RPMI7951 (cell line): ENCODE measurements around the gene UPK3BL2. TPM values are rescaled to one million over a fixed set of nuclear protein-coding genes. Genes with fewer than 3 reads are reported as not detected.
A peak's percentile ranks its signal among the peaks of the same experiment; 100 is the strongest.
"Not testable (repeated sequence)": the region's sequence is repeated elsewhere in the genome, so short reads cannot be mapped to it uniquely, and the experiment has no call there.

ENCODE experiments used
- DNase-seq: peaks from one replicate; pipeline ENCODE4 v3.0.0-alpha.2; 2012; ENCODE audit warnings: low read depth
- total RNA-seq: library from RNA; depleted of rRNA; stranded (reverse); fragments of >200 nt; shearing (Covaris generic); gene quantifications from 2 replicates; pipeline ENCODE4 v1.2.3, GENCODE V29; 2014; rRNA removed

Gene UPK3BL2, protein sequence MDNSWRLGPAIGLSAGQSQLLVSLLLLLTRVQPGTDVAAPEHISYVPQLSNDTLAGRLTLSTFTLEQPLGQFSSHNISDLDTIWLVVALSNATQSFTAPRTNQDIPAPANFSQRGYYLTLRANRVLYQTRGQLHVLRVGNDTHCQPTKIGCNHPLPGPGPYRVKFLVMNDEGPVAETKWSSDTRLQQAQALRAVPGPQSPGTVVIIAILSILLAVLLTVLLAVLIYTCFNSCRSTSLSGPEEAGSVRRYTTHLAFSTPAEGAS
- total RNA-seq = not detected in 2 replicates

DNA sequence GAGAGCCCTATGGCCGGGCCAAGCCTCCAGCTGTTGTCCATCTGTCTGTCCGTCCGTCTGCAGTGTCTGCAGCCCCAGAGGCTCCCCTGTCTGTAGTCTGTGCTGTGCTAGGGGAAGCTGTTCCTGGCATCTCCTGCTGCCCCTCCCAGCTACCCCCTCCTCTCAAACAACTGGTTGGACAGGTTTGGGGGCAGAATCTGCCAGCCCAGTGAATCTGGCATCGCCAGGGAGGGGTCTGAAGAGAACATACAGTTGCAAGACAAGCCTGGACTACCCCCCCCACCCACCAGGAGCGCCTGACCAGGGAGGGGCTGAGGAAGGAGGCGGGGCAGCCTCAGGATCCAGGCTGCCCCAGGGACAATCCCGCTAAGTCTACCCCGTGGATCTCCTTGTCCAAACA, at the start of gene UPK3BL2:
Gene UPK3BL2, minus strand, starts transcription at position 101 of the 400 bp plus-strand sequence. Its CDS starts 60 bp downstream, at position 41.
- DNase-seq = not testable (repeated sequence)

DNA sequence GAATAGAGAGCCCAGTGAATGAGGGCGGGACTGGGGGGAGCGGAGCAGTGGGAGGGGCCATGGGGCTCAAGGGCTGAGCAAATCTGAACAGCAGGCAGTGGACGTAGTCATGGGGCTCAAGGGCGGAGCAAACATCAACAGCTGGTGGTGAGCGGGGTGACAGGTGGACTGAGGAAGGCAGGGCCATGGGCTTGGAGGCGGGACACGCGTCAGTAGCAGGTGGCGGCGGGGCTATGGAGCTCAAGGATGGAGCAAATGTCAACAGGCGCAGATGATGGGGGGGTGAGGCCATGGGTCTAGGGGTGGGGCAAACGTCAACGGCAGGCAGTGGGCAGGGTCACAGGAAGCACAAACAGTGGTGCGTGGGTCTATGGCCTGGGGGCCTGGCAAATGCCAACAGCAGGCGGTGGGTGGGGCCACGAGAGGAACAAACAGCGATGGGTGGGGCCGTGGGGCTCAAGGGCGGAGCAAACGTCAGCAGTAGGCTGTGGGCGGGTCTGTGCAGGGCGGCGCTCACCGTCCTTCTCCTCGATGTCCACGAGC, 49.1 kb upstream of the UPK3BL2 start:
- not testable (repeated sequence) for DNase-seq

DNA sequence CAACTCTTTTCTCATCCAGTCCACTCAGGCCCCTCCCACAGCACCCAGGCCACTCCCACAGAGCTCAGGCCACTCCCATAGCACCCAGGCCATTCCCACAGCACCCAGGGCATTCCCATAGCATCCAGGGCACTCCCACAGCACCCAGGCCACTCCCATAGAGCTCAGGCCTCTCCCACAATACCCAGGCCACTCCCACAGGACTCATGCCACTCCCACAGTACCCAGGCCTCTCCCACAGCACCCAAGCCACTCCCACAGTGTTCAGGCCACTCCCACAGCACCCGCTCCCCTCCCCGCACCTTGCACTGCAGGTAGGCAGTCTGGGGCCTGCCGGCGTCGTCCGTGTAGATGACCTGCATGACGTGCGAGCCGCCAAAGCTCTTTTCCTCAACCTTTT, 46.4 kb upstream of the UPK3BL2 start:
- DNase-seq = not testable (repeated sequence)

DNA sequence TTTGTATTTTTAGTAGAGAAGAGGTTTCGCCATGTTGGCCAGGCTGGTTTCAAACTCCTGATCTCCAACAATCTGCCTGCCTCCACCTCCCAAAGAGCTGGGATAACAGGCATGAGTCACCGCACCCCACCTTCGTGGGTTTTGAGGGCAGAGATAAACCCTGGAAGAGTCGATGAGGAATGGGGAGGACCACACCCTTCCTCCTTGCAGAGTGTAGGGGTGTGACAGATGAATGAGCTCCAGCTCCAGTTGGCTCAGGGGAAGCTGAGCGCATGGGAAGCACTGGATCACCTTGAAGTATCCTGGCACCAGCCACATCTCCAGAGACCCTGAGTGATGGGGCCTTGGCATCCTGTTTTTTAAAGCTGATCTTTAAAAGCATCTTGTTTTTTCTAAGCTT, 40.0 kb upstream of the UPK3BL2 start:
- not testable (repeated sequence) for DNase-seq

DNA sequence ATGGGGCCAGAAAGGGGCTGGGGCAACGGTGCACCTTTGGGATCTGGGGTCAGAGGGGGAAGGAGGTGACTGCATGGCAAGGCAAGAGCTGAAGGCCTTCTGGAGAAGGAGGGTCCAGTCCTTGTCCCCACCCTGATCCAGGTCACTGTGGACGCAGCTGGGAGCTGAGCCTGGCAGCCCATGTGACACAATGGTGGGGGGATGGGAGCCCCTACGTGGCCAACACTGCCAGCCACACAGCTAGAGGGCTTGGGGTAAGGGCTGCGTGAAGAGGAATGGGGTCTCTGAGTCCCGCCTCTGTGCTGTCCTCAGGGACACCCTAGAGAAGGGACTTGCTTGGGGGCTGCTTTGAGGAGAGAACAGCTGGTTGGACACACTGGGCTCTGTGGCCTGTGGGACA, 38.2 kb upstream of the UPK3BL2 start:
- DNase-seq = not testable (repeated sequence)

DNA sequence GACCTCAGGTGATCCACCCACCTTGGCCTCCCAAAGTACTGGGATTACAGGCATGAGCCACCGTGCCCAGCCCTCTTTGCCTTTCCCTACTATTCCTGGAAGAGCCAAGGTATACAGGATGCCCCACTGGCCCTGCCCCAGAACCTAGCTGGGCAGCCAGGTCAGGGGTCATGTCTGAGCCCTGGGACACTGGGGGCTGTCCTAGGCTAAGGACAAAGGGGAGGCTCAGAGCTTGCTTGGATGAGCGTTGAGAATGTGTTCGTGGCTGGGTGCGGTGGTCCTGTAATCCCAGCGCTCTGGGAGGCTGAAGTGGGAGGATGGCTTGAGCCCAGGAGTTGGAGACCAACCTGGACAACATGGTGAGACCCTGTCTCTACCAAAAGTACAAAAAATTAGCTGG, 35.0 kb upstream of the UPK3BL2 start:
- not testable (repeated sequence) for DNase-seq

DNA sequence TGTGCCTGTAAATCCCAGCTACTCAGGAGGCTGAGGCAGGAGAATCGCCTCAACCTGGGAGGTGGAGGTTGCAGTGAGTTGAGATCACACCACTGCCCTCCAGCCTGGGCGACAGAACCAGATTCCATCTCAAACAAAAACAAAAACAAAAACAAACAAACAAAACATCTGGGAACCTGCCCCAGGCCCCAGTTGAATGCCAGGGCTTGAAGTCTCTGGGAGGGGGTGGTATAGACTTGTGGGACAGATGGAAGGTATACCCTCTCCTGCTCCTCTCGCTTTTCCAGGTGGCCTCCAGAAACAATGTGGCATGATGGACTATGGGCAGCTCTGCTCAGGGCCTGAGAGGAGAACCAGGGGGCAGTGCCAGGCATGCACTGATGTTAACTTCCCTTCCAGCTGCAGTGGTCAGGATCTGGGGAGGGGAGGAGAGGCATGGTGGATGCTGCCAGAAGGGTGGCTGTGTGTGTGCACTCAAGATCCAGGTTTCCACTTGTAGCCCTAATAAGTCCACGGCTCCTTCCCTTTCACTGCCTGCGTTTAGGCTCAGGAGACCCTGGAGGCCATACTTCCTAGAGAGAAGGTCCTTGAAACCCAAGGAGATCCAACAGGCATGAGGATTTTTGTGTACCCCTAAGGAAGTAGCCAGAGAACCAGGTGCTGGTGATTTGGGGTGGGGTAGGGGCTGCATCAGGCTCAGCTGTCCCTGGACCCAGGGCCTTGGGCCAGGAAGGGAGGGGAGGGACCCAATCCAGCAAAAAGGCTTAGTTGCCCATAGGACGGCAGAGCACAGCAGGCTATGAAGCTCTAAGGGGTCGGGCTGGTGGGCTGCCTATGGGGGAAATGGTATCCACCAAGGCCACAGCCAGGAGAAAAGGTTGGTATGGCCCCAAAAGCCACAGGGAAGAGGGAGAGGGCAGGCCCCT, 34.1 kb upstream of the UPK3BL2 start:
- DNase-seq = not testable (repeated sequence)

DNA sequence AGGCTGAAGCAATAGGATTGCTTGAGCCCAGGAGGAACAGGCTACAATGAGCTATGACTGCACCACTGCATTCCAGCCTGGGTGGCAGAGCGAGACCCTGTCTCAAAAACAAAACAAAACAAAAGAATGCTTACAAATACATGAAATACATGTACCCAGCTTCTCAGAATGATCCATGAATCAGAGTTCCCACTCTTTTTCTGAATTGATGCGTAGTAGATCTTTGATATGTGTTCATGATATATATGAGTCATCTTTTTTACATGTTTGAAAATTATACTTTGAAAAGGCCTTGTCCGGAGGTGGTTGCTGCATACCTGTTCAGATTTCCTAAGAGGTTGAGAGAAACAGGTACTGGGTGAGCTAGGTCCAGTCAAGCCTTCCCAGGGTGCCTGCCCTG, 32.9 kb upstream of the UPK3BL2 start:
- not testable (repeated sequence) for DNase-seq

DNA sequence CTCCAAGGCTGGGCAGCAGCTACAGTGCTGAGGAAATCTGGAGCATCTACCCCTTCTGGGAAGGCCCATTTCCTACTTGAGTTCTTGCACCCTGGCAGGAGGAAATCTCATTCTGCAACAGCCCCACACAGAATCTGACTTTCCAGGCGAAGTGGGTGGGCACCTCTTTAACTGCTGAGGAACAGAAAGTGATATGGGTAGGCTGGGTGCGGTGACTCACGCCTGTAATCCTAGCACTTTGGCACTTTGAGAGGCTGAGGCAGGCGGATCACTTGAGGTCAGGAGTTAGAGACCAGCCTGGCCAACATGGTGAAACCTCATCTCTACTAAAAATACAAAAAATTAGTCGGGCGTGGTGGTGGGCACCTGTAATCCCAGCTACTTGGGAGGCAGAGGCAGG, 31.1 kb upstream of the UPK3BL2 start:
- not testable (repeated sequence) for DNase-seq

DNA sequence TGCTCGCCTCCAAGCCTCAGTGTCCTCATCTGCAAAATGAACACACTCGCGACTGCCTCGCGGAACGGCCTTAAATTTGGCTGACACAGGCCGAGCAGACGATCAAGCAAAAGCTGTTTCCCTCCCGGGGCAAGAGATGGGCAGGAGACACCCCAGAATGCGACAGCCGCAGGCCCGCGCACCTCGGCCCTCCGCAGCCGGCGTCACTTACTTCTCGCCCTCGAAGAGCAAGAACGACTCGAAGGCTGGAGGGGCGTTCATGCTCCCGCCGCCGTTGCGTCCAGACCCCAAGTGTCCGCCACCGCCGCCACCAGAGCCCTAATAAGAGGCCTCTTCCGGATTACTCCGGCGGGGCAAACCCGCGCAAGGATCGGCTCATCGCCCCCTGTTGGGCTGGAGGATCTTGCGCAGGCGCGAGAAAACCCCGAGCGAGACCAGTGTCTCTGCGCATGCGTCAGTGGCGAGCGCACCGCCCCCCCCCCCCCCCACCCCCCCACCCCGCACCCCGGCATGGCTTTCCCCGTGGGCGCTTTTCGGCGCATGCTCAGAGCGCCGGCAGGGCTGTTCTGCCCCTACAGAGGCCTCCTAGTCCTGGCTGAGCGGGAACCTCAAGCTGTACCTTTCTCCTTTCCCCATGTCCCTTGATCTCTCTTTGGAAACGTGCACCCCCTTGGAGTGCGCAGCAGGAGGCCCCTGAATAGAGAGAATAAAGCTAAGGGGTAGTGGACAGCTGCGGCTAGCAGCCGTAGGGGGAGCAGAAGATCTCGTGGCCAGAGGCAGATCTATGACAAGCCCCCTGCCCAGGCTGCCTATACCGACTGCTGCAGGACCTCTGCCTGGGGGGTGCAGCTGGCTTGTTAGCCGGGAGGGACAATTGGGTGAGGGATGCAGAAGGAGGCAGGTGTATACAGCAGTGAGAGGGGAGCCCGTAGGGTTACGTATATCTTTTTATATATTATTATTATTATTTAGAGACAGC, 29.1 kb upstream of the UPK3BL2 start, which contains the start of gene POLR2J3:
Gene POLR2J3, minus strand, starts transcription at position 323 of the 979 bp plus-strand sequence. Its CDS starts 62 bp downstream, at position 261.
- DNase-seq = peak; percentile 80

DNA sequence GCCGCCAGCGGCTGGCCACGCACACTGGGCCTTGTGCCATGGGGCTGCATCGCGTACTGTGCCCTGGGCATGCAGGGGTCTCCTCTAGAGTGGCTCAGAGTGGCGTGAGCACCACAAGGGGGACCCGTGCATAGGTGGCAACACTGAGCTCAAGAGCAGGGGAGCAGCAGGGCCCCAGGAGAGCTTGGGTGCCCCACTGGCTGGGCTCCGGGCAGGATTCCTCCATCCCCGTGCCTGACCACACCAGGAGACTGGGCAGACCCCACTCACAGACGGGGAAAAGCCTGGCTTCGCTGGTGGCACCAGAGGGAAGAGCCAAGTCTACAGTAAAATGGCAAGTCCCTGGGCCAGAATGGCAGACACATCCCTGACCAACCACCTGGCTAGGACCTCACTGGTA, 25.1 kb upstream of the UPK3BL2 start:
- DNase-seq = not testable (repeated sequence)

DNA sequence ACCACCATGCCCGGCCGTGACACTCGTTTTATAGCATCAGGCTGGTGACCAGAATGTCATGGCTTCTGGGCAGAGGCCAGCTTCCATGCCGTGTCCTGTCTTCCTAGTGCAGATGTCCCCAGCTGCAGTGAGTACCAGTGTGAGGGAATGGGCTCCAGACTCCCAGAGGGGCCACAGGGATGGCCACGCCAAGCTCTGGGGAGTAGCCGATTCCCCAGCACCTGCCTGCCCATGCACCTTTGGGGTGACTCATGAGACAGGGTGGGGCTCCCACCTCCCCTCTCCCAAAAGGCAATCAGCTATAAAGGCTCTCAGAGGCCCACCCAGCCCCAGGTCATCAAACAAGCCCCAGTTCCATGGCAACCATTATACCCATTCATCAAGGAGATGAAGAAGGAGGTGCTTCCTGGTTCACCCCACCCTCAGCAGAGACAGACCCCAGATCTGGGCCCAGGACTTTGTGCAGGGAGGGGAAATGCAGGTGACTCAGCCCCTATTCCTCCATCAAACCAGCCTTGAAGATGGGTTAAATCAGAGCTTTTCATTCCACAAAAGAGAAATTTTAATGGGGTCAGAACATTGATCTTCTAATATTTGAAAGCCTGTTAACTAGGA, 7.4 kb upstream of the UPK3BL2 start, which contains the start of gene SPDYE2:
Gene SPDYE2, plus strand, starts transcription at position 419 of the 615 bp plus-strand sequence. CDS start 2,030 bp downstream, outside the sequence.
- not testable (repeated sequence) for DNase-seq

DNA sequence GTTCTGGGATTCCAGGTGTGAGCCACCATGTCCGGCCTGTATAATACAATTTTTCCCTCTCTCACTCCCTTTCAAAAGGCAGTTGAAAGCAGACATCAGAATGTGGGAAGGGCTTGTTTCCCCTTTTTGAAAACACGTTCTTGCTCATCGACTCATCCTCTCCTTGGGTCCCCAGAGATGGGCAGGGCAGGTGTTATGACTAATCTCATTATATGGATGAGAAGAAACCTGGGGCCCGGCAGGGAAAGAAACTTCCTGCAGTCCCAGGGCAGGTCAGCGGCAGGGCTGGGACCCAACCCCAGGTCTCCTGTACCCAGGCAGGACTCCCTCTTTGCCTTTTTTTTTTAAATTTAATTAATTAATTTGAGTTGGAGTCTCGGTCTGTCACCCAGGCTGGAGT, 2.9 kb upstream of the UPK3BL2 start:
- not testable (repeated sequence) for DNase-seq

DNA sequence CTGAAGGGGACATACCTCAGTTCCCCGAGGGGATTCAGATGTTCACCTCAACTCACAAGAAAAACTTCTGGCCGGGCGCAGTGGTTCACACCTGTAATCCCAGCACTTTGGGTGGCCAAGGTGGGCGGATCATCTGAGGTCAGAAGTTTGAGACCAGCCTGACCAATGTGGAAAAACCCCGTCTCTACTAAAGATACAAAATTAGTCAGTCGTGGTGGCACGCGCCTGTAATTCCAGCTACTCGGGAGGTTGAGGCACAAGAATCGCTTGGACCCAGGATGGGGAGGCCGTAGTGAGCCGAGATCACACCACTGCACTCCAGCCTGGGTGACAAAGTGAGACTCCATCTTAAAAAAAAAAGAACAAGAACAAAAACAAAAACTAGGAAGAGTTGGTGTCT, 1.8 kb upstream of the UPK3BL2 start:
- not testable (repeated sequence) for DNase-seq

DNA sequence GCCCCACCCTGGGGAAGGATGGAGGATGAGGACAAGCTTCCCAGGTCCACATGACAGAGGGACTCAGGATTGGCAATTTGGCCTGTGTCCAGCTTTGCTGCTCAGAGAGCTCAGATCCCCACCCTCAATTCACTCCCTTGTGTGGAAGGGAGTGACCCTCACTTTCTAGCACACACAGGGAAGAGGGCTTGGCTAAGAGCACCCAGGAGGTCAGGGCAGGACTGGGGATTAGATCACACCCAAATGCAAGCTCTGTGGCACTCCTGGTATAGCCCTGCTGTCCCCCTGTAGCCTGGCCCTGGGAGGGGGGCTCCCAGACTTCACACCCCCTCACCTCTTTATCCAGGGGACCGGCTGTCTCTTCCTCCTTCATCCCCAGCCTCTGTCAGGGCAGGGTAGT, 876 bp upstream of the UPK3BL2 start:
- DNase-seq = not testable (repeated sequence)

DNA sequence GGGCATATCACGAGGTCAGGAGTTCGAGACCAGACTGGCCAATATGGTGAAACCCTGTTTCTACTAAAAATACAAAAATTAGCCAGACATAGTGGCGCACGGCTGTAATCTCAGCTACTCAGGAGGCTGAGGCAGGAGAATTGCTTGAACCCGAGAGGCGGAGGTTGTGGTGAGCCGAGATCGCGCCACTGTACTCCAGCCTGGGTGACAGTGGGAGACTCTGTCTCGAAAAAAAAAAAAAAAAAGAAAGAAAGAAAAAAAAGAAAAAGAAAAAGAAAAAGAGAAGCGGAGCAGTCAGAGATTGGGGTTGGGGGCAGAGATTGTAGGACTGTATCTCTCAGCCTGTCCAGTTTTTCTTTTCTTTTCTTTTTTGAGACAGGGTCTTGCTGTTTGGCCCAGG, 725 bp downstream of the UPK3BL2 start:
- DNase-seq = not testable (repeated sequence)

DNA sequence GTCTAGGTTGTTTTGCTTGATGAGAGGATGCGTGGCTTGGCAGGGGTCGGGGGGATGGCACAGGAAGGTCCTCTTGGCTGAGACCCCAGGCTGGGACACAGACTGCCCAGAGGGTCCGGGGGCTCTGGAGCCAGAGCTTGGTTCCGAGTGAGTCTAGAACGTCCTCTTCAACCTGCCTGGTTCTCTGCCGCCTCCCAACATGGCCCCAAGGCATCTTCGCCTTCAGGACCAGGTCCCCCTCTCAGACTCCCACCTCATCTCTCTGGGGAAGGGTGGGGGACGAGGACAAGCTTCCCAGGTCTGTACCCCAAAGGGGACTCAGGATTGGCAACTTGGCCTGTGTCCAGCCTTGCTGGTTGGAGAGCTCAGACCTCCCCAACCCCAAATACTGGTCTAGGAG, 1.4 kb downstream of the UPK3BL2 start:
- not testable (repeated sequence) for DNase-seq

DNA sequence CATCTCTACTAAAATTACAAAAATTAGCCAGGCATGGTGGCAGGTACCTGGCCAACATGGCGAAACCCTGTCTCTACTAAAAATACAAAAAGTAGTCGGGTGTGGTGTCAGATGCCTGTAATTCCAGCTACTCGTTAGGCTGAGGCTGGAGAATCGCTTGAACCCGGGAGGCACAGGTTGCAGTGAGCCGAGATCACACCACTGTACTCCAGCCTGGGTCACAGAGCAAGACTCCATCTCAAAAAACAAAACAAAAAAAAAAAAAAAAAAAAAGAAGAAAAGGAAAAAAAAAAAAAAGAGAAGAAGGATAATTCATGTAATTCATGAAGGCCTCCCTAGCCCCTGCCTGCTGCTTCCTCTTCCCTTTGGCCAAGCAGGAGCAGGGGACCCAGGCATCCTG, 2.9 kb downstream of the UPK3BL2 start:
- DNase-seq = not testable (repeated sequence)

DNA sequence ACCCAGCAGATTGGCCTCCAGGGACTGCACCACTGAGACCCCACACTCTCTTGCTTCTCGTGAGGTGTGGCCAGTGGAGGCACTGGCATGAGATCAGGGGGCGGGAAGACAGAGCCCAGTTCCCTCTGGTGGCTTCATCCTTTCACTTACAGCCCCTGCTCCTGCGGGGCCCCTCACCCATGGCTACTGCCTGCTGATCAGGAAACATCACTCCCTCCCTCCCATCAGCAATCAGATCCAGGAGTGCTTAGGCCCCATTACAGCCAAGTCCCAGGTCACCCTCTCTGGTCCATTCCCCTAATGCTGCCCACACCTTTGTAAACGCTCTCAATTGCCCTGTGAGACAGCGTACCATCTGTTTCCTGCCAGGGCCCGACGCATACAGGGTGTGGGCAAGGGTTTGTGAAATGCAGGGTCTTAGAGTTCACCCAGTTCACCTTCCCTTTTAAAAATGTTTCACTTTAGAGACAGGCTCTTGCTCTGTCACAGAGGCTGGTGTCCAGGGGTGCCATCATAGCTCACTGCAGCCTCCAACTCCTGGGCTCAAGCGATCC, 8.4 kb downstream of the UPK3BL2 start:
- not testable (repeated sequence) for DNase-seq

DNA sequence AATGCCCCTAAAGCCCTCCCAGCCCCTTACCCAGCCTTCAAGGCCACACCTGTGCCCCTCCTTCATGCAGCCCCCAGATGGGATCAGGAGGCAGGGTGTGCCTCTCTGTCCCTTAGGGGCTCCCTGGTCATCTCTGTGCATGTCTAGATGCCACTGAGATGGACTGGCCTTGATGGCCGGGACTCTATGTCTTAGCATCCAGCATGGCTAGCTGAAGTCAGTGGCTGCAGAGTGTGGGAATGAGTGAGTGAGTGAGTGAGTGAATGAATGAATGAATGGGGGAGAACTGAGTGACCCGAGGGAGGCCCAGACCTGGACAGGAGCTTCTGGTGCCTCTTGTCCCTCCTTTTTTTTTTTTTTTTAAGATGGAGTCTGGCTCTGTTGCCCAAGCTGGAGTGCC, 11.4 kb downstream of the UPK3BL2 start:
- DNase-seq = not testable (repeated sequence)
